NCI-H1436 (cell line): ENCODE results near the gene MYO1A.
"Not testable (repeated sequence)": the region's sequence is repeated elsewhere in the genome, so short reads cannot be mapped to it uniquely, and the experiment has no call there.

Experiments
- DNase-seq: peaks from one replicate; lab custom pipeline; 2025; lab: John Stamatoyannopoulos, UW

Gene MYO1A

DNA sequence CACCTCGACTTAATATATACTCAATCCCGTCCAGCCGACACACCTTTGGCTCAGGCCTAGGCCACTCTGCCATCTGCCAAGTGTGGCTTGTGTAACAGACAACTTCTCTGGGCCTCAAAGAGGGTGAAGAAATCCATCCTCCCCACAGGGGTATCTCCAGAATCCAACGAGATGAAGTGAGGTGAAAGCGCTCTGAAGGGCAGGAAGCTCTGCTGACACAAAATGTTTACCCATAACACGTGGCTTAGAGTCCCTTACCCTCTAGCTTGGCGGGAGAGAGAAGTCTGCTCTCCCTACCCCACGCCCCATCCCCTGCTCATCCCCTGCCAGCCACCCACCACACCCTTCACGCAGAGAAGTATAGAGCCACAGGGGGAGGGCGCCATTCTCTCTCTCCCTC lies 56.6 kb downstream of the MYO1A start:
- no peak for DNase-seq

DNA sequence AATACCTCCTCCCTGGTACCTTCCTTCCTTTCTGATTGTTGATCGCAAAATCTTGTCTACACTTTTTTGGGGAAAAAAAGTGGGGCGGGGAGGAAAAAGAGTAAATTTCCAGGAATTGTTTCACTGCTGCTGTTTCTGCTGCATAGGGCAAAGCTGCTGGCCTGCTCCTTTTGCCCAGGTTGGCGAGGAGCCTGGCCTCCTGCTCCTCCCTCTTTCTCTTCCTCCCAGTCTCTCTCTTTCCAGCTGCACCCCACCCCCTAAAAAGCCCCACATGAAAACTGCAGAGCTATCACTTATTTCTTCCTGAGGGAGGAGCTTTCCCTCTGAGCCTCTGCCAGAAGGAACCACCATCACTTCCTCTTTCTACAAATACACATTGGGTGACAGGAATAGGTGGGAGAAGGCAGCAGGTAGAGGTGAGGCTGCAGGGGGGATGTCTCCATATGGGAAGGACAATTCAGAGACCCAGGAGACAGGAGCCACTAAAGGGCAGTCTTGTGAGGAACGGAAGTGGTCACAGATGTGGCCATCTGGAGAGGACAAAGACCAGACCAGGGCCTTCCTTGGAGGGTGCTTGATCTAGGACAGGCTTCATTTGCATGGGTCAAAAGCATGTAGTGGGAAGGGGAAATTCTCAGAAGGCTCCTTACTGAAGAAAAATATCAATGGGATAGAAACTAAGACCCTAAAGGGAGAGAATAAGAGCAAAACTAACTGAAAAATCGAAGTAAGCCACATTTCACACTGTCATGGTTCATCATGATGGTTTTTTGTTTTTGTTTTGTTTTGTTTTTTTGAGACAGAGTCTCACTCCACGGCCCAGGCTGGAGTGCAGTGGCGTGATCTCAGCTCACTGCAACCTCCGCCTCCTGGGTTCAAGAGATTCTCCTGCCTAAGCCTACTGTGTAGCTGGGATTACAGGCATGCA lies 58.3 kb downstream of the MYO1A start:
- no peak for DNase-seq

DNA sequence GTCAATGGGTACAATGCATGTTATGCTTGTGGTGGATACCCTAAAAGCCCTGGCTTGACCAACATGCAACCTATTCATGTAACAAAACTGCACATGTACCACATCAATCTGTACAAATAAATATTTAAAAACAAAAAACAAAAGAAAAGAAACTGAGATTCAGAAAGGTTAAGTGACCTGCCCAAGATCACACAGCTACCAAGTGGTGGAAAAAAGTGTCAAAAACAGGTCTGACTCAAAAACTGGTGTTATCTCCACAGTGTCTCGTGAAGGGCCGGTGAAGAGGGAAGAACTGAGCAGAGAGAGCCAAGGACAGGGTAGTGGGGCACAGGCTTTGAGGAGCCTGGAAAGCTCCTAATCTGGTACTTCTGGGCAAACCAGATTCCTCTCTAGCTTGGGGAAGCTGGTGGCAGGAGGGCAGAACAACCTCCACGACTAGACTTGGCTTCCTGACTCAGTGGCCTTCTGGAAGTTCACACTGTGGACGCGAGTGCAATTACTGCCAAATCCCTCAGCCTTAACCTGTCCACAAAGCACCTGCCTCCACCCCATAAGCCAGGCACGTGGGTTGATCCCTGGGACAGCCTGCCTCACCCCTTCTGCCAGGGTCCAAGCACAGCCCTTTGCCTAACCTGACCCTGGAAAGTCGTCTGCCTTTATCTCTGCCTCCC lies 59.1 kb downstream of the MYO1A start:
- no peak for DNase-seq

DNA sequence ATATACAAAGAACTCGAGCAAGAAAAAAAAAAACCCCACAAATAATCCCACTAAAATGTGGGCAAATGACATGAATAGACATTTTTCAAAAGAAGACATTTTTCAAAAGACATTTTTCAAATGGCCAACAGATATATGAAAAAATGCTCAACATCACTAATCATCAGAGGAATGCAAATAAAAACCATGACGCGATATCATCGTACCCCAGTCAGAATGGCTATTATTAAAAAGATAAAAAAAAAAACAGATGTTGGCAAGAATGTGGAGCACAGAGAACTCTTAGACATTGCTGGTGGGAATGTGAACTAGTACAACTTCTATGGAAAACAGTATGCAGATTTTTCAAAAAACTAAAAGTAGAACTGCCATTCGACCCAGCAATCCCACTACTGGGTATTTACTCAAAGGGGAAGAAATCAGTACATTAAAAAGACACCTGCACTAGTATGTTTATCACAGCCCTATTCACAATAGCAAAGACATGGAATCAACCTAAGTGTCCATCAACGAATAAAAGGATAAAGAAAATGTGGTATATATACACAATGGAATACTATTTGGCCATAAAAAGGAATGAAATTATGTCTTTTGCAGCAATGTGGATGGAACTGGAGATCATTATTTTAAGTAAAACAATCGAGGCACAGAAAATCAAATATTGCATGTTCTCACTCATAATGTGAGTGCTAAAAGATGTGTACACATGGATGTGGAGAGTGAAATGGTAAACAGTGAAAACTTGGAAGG lies 59.9 kb downstream of the MYO1A start:
- no peak for DNase-seq

DNA sequence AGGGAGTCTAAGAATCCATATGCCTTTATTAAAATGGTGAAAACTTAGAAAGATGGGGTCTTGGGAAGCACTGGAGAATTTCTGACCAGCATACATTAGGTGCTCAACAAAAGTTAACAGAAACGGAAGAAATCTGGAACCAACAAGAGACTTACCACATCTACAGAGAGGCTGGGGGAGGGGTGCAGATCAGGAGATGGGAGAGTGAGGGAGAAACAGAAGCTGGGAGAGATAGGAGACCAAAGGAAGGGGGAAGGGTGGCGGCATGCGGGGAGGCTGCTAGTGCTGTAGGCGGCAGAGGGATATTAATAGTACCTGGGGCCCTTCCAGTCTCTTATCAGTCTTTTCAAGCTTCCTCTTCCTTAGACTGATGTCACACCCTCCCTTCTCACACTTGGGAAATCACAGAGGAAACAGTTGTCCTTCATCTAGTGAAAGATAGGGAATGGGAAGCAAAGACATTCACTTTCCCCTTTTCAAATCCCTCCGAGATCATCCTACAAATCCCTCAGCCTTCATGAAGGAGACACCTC lies 61.7 kb downstream of the MYO1A start:
- DNase-seq, result no peak

DNA sequence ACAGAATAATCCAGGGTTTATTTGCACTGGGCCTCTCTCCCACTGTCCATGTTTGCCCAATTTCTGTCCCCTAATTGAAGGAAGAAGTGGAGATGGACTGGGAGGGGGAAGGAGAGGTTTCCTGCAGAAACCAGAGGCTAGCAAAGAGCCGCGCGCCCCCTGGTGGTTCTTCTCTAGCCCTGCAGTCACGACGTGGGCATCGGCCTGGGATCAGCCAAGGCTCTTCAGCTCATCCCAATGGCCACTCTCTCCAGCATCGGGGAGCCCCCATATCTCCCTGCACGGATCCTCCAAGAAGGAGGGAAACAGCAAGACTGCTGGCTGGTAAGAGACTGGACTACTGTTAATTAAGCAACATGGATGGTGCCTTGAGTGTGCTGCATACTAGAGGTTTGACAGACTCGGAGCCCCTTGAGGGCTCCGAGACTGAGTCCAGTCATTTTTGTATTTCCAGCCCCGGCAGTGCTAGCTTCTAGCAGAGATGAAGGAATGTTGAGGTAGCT lies 62.3 kb downstream of the MYO1A start:
- DNase-seq, result peak; percentile 64

DNA sequence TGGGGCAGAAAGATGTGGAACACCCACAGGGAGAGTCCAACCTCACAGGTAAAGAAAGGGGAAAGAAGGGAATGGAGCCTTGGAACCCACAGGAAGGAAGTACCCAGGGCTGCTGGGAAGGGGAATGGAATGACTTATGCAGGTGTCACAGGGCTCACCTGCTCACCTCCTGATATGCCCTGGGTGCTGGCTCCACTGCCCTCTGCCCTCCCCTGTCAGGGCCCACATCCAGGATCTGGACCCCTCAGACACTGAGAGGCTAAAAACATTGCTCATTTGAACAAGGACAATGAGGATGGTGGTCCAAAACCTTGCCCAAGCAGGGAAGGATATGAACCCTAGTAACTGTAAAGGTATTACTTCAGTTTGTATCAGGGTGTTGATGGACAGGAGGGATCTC lies 62.9 kb downstream of the MYO1A start:
- no peak for DNase-seq

DNA sequence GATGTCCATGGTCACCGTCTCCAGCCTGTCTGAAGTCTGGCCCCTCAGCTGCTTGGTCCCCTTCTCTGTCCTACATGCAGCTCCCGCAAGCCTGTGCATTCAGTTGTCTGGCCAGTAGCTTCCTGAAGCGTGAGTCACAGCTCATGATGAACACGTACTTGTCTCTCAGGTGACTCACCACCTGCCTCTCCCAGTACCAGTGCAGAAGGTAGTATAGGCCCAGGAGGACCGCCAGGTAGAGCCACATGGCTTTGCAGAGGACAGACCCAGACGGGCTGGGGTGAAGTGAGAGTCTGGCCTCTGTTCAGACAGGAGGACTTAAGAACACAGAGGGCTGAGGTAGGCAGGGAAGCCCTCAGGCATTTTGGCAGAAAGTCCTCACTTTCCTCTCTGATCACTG lies 64.2 kb downstream of the MYO1A start:
- DNase-seq, result not testable (repeated sequence)

DNA sequence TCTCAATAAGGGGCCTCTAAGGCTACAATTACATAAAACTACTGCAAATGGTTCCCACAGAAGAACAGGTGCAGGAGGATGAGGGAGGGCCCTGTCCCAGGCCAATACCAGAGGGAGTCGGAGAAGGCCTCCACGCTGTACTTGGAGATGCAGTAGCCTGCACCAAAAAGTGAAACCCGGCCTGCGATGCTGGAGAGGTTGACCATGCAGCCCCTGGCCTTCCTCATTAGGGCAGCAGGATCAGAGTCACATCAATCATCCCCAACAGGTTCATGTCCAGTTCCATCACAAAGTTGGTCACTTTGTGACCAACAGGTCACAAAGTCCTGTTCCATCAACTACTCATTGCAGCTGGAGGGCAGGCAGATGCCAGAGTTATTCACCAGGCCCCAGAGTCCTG lies 66.5 kb downstream of the MYO1A start:
- DNase-seq, result no peak

DNA sequence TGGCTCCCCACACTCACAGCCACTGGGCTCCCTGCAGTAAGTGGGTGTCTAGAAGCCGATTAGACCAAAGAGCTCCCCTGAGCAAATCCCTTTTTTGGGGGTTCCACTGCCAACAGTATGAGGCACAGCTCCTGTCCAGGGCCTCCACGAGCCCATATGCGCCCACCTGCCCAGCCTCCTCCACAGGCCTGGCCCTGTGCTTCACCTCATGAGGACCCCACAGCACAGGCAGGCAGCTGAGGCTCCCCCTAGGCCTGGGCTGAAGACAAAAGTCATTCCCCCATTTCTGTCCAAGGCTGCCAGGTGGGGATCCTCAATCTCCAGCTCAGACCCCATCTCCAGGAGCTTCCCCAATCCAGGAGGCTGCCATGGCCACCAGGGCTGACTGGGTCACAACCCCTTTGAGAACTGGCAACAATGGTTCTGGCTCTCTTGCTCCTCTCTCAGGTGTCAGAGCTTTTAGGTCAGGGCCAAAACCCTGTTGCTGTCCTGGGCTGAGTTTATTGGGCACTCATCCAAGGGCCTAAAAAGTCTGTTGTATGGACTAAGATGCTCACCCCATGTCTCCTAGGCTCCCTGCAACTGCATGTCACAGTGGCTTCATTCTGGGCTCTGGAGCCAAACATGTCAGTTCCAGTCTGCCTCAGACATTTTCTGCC lies 67.2 kb downstream of the MYO1A start:
- not testable (repeated sequence) for DNase-seq

DNA sequence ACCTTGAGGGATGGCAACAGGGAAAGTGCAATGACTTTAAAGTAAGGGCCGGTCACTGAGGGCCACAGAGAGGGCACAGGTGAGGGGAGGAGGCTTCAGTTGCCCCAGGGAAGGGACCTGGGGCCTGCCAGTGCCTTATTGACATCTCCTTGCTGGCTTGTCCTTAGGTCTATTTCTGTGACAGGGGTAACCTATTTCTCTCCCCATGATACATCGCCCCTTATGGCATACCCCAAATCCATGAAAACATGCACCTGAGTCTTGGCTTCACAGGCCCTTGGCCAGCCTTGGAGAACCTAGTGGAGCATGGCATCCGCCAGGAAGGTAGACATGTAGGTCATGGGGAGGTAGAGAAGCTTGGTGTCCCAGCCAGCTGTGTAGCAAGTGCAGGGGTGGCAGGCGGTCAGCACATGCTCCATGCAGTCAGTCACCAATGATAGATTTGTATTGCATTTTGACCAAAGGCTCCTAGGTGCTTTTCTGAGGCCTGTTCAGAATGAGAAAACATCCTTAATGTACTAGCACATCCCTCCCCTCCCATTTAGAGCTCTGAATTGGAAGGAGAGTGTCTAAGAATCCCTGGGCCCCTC lies 68.9 kb downstream of the MYO1A start:
- no peak for DNase-seq

DNA sequence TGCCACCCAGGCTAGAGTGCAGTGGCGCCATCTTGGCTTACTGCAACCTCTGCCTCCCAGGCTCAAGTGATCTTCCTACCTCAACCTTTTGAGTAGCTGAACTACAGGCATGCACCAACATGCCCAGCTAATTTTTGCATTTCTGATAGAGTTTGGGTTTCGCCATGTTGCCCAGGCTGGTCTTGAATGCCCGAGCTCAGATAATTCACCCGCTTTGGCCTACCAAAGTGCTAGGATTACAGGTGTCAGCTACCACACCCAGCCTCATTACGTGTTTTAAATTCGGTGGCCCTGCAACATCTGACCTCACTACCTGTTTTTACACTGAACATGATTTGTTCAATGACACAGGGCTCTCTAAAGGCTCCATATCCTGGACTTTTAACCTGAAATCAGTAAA lies 69.7 kb downstream of the MYO1A start:
- DNase-seq, result no peak

DNA sequence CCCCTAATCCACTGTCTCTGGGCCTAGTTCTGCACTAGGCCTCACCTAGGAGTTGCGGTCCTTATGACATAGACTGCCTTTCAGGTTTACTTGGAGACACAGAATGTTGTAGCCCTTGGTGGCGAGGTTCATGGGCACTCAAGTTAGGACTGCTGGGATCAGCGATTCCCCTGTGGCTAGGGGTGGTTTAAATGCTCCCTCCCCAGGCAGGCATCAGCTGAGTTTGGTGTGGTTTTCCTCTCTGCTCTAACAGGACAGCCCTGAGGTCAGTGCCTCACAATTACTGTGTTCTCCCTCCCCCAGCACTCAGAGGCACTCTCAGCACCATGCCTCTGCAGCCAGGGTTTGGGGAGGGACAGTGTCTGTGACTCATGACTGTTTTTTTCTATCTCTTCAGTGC lies 70.3 kb downstream of the MYO1A start:
- no peak for DNase-seq
